ENCODE measurements around the gene CHTF18. TPM values are rescaled to one million over a fixed set of nuclear protein-coding genes. Genes with fewer than 3 reads are reported as not detected.

CHTF18 gene
- total and polyA plus RNA-seq, 2 experiments from 2014 or later, result 61.3 to 129 TPM

DNA sequence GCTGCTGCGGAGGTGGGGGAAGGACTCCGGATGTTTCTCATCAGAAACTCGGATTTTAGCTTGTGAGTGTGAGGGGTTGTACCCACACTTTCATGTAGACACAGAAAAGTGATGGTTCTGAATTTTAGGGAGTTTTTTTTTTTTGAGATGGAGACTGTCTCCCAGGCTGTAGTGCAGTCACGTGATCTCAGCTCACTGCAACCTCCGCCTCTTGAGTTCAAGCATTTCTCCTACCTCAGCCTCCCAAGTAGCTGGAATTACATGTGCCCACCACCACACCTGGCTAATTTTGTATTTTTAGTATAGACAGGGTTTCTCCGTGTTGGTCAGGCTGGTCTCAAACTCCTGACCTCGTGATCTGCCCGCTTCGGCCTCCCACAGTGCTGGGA lies 34.5 kb downstream of the CHTF18 start:
- Mint-ChIP-seq H3K27ac (no peak overlapping the region), H3K9me3 (no peaks in the 10 kb centered on the region), H3K36me3 (ENCODE audit: low read depth) (no peaks in the 10 kb centered on the region), H3K4me3 (no peak overlapping the region), H3K27me3 (ENCODE audit: insufficient read depth, low read depth, poor library complexity) (peaks cover 7% of the 10 kb centered on the region), H3K4me1 (no peaks in the 10 kb centered on the region; the same call in 1 of the 3 replicates)
- Histone ChIP-seq H3K4me3 (no peak overlapping the region), H3K4me1 (ENCODE audit: insufficient read depth) (no peaks in the 10 kb centered on the region), H3K36me3 (ENCODE audit: insufficient read depth) (no peaks in the 10 kb centered on the region), H3K4me2 (no peak overlapping the region), H3K79me2 (replicated peaks; ENCODE audit: insufficient read depth) (no peaks in the 10 kb centered on the region), H3K27me3 (ENCODE audit: insufficient read depth) (no peaks in the 10 kb centered on the region), H3K9me2 (ENCODE audit: insufficient read depth) (no peaks in the 10 kb centered on the region), H3K27ac (ENCODE audit: low read depth) (no peak overlapping the region), H2AFZ (no peak overlapping the region), H3F3A (replicated peaks; ENCODE audit: low read depth) (no peaks in the 10 kb centered on the region), H4K20me1 (replicated peaks; ENCODE audit: insufficient read depth) (no peaks in the 10 kb centered on the region)
- DNase-seq (ENCODE audit: low spot score) (no peak), ATAC-seq (no peak)
- TF ChIP-seq POLR2AphosphoS5 (IDR thresholded peaks at IDR 0.05; ENCODE audit: low read depth), result no peak
- TF ChIP-seq, protein P1, sequence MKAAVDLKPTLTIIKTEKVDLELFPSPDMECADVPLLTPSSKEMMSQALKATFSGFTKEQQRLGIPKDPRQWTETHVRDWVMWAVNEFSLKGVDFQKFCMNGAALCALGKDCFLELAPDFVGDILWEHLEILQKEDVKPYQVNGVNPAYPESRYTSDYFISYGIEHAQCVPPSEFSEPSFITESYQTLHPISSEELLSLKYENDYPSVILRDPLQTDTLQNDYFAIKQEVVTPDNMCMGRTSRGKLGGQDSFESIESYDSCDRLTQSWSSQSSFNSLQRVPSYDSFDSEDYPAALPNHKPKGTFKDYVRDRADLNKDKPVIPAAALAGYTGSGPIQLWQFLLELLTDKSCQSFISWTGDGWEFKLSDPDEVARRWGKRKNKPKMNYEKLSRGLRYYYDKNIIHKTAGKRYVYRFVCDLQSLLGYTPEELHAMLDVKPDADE (IDR thresholded peaks at IDR 0.05), result no peak
- no peak for TF ChIP-seq CREB1 (CRISPR knock-in tag; IDR thresholded peaks at IDR 0.05; ENCODE audit: low read depth)
- TF ChIP-seq, protein P2, sequence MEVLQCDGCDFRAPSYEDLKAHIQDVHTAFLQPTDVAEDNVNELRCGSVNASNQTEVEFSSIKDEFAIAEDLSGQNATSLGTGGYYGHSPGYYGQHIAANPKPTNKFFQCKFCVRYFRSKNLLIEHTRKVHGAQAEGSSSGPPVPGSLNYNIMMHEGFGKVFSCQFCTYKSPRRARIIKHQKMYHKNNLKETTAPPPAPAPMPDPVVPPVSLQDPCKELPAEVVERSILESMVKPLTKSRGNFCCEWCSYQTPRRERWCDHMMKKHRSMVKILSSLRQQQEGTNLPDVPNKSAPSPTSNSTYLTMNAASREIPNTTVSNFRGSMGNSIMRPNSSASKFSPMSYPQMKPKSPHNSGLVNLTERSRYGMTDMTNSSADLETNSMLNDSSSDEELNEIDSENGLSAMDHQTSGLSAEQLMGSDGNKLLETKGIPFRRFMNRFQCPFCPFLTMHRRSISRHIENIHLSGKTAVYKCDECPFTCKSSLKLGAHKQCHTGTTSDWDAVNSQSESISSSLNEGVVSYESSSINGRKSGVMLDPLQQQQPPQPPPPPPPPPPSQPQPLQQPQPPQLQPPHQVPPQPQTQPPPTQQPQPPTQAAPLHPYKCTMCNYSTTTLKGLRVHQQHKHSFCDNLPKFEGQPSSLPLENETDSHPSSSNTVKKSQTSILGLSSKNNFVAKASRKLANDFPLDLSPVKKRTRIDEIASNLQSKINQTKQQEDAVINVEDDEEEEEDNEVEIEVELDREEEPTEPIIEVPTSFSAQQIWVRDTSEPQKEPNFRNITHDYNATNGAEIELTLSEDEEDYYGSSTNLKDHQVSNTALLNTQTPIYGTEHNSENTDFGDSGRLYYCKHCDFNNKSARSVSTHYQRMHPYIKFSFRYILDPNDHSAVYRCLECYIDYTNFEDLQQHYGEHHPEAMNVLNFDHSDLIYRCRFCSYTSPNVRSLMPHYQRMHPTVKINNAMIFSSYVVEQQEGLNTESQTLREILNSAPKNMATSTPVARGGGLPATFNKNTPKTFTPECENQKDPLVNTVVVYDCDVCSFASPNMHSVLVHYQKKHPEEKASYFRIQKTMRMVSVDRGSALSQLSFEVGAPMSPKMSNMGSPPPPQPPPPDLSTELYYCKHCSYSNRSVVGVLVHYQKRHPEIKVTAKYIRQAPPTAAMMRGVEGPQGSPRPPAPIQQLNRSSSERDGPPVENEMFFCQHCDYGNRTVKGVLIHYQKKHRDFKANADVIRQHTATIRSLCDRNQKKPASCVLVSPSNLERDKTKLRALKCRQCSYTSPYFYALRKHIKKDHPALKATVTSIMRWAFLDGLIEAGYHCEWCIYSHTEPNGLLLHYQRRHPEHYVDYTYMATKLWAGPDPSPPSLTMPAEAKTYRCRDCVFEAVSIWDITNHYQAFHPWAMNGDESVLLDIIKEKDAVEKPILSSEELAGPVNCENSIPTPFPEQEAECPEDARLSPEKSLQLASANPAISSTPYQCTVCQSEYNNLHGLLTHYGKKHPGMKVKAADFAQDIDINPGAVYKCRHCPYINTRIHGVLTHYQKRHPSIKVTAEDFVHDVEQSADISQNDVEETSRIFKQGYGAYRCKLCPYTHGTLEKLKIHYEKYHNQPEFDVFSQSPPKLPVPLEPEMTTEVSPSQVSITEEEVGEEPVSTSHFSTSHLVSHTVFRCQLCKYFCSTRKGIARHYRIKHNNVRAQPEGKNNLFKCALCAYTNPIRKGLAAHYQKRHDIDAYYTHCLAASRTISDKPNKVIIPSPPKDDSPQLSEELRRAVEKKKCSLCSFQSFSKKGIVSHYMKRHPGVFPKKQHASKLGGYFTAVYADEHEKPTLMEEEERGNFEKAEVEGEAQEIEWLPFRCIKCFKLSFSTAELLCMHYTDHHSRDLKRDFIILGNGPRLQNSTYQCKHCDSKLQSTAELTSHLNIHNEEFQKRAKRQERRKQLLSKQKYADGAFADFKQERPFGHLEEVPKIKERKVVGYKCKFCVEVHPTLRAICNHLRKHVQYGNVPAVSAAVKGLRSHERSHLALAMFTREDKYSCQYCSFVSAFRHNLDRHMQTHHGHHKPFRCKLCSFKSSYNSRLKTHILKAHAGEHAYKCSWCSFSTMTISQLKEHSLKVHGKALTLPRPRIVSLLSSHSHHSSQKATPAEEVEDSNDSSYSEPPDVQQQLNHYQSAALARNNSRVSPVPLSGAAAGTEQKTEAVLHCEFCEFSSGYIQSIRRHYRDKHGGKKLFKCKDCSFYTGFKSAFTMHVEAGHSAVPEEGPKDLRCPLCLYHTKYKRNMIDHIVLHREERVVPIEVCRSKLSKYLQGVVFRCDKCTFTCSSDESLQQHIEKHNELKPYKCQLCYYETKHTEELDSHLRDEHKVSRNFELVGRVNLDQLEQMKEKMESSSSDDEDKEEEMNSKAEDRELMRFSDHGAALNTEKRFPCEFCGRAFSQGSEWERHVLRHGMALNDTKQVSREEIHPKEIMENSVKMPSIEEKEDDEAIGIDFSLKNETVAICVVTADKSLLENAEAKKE (CRISPR knock-in tag; IDR thresholded peaks at IDR 0.05), result no peak
- TF ChIP-seq, protein P3, sequence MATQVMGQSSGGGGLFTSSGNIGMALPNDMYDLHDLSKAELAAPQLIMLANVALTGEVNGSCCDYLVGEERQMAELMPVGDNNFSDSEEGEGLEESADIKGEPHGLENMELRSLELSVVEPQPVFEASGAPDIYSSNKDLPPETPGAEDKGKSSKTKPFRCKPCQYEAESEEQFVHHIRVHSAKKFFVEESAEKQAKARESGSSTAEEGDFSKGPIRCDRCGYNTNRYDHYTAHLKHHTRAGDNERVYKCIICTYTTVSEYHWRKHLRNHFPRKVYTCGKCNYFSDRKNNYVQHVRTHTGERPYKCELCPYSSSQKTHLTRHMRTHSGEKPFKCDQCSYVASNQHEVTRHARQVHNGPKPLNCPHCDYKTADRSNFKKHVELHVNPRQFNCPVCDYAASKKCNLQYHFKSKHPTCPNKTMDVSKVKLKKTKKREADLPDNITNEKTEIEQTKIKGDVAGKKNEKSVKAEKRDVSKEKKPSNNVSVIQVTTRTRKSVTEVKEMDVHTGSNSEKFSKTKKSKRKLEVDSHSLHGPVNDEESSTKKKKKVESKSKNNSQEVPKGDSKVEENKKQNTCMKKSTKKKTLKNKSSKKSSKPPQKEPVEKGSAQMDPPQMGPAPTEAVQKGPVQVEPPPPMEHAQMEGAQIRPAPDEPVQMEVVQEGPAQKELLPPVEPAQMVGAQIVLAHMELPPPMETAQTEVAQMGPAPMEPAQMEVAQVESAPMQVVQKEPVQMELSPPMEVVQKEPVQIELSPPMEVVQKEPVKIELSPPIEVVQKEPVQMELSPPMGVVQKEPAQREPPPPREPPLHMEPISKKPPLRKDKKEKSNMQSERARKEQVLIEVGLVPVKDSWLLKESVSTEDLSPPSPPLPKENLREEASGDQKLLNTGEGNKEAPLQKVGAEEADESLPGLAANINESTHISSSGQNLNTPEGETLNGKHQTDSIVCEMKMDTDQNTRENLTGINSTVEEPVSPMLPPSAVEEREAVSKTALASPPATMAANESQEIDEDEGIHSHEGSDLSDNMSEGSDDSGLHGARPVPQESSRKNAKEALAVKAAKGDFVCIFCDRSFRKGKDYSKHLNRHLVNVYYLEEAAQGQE (IDR thresholded peaks at IDR 0.05; ENCODE audit: unreplicated experiment), result no peak
- TF ChIP-seq, protein P4, sequence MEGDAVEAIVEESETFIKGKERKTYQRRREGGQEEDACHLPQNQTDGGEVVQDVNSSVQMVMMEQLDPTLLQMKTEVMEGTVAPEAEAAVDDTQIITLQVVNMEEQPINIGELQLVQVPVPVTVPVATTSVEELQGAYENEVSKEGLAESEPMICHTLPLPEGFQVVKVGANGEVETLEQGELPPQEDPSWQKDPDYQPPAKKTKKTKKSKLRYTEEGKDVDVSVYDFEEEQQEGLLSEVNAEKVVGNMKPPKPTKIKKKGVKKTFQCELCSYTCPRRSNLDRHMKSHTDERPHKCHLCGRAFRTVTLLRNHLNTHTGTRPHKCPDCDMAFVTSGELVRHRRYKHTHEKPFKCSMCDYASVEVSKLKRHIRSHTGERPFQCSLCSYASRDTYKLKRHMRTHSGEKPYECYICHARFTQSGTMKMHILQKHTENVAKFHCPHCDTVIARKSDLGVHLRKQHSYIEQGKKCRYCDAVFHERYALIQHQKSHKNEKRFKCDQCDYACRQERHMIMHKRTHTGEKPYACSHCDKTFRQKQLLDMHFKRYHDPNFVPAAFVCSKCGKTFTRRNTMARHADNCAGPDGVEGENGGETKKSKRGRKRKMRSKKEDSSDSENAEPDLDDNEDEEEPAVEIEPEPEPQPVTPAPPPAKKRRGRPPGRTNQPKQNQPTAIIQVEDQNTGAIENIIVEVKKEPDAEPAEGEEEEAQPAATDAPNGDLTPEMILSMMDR (conservative IDR thresholded peaks at IDR 0.05; ENCODE audit: low read depth in 2 of 2), result no peak
- TF ChIP-seq EZH2 (IDR thresholded peaks at IDR 0.05; ENCODE audit: low read depth, unreplicated experiment), result no peak
- no peak for TF ChIP-seq STAT1 (IDR thresholded peaks at IDR 0.05; ENCODE audit: unreplicated experiment)
- TF ChIP-seq ZNF114 (CRISPR knock-in tag; IDR thresholded peaks at IDR 0.05), result no peak
- TF ChIP-seq NANOG (IDR thresholded peaks at IDR 0.05; ENCODE audit: borderline replicate concordance), result no peak
- no peak for TF ChIP-seq JUNB (IDR thresholded peaks at IDR 0.05; ENCODE audit: unreplicated experiment)
- TF ChIP-seq EZH2phosphoT487 (IDR thresholded peaks at IDR 0.05; ENCODE audit: unreplicated experiment), result no peak
- no peak for TF ChIP-seq ZNF331 (CRISPR knock-in tag; IDR thresholded peaks at IDR 0.05; ENCODE audit: low read depth)
